Type B pancreatic cell (in vitro differentiated cells): Measurements from ENCODE around the gene DYRK1A. TPM values are rescaled to one million over a fixed set of nuclear protein-coding genes. Genes with fewer than 3 reads are reported as not detected.

Experiments used
- DNase-seq: peaks from one replicate; pipeline ENCODE4 v3.0.0; 2021; ENCODE audit warnings: mixed read lengths; ENCODE audit not compliant: unreplicated experiment; ENCODE audit errors: extremely low spot score
- H3K27ac Mint-ChIP-seq: 2 replicates; pipeline ENCODE4 v1.8.0; 2021; ENCODE audit warnings: mild to moderate bottlenecking, mixed read lengths
- H3K27me3 Mint-ChIP-seq: 2 replicates; pipeline ENCODE4 v1.8.0; 2021; ENCODE audit warnings: mixed read lengths
- H3K36me3 Mint-ChIP-seq: 2 replicates; pipeline ENCODE4 v1.8.0; 2021; ENCODE audit warnings: mixed read lengths
- H3K4me1 Mint-ChIP-seq: one replicate; pipeline ENCODE4 v1.8.0; 2021; ENCODE audit warnings: mixed read lengths; ENCODE audit not compliant: unreplicated experiment
- H3K4me3 Mint-ChIP-seq: 2 replicates; pipeline ENCODE4 v1.8.0; 2021; ENCODE audit warnings: mild to moderate bottlenecking, mixed read lengths
- H3K9me3 Mint-ChIP-seq: 2 replicates; pipeline ENCODE4 v1.8.0; 2021; ENCODE audit warnings: mixed read lengths
- CTCF ChIP-seq: fragments of 200-600 bp; sonication (generic); conservative IDR thresholded peaks from 2 replicates; pipeline ENCODE4 v1.5.0; 2021; ENCODE audit warnings: antibody characterized with exemption, mild to moderate bottlenecking
- total RNA-seq: library from RNA; stranded (reverse); gene quantifications from 2 replicates; pipeline ENCODE4 v1.2.1, GENCODE V29; 2021; ENCODE audit warnings: low replicate concordance

Gene DYRK1A
- total RNA-seq, 1 donor from 2014 or later = 70.6 TPM

- no peak for TF ChIP-seq CTCF
- Mint-ChIP-seq H3K36me3 (peaks cover 48% of the 10 kb centered on the region), H3K4me3 (no peak overlapping the region), H3K27ac (no peak overlapping the region), H3K4me1 (peaks cover 13% of the 10 kb centered on the region), H3K9me3 (no peaks in the 10 kb centered on the region), H3K27me3 (no peaks in the 10 kb centered on the region)
- no peak for DNase-seq
Measured at GRCh38 chr21:37511848-37512247, 145.3 kb downstream of the DYRK1A start.

- H3K27me3 Mint-ChIP-seq = no peaks in the 10 kb centered on the region
- no peak overlapping the region for H3K27ac Mint-ChIP-seq
- H3K4me3 Mint-ChIP-seq = no peak overlapping the region
- H3K36me3 Mint-ChIP-seq = peaks cover 61% of the 10 kb centered on the region
- H3K9me3 Mint-ChIP-seq = no peaks in the 10 kb centered on the region
- no peak for DNase-seq
- H3K4me1 Mint-ChIP-seq = peaks cover 13% of the 10 kb centered on the region
- no peak for TF ChIP-seq CTCF
Measured at GRCh38 chr21:37513383-37513782, 146.8 kb downstream of the DYRK1A start.

GRCh38 chr21:37514038-37514667, 147.6 kb downstream of the DYRK1A start:
- H3K36me3 Mint-ChIP-seq = peaks cover 64% of the 10 kb centered on the region
- H3K4me1 Mint-ChIP-seq = peaks cover 13% of the 10 kb centered on the region
- H3K27me3 Mint-ChIP-seq = no peaks in the 10 kb centered on the region
- peak overlapping the region; percentile 64 for H3K4me3 Mint-ChIP-seq
- no peaks in the 10 kb centered on the region for H3K9me3 Mint-ChIP-seq
- peak overlapping the region; percentile 87 for H3K27ac Mint-ChIP-seq
- TF ChIP-seq CTCF = no peak
- DNase-seq = no peak

GRCh38 chr21:37516998-37517397, 150.4 kb downstream of the DYRK1A start:
- H3K27ac Mint-ChIP-seq = no peak overlapping the region

GRCh38 chr21:37520801-37521200, 154.2 kb downstream of the DYRK1A start:
- H3K4me1 Mint-ChIP-seq = no peaks in the 10 kb centered on the region
- H3K9me3 Mint-ChIP-seq = no peaks in the 10 kb centered on the region
- TF ChIP-seq CTCF = no peak
- H3K36me3 Mint-ChIP-seq = peaks cover 30% of the 10 kb centered on the region
- DNase-seq = no peak
- H3K4me3 Mint-ChIP-seq = no peak overlapping the region
- H3K27ac Mint-ChIP-seq = peak overlapping the region; percentile 15
- H3K27me3 Mint-ChIP-seq = no peaks in the 10 kb centered on the region

More at GRCh38 chr21:37516998-37517397, 150.4 kb downstream of the DYRK1A start:
- Mint-ChIP-seq H3K36me3 (peaks cover 48% of the 10 kb centered on the region), H3K27me3 (no peaks in the 10 kb centered on the region), H3K9me3 (no peaks in the 10 kb centered on the region), H3K4me3 (no peak overlapping the region), H3K4me1 (peaks cover 13% of the 10 kb centered on the region)
- DNase-seq = no peak
- no peak for TF ChIP-seq CTCF

GRCh38 chr21:37521658-37522057, 155.1 kb downstream of the DYRK1A start:
- peak overlapping the region; percentile 15 for H3K27ac Mint-ChIP-seq
- H3K36me3 Mint-ChIP-seq = peaks cover 25% of the 10 kb centered on the region
- no peak for DNase-seq
- no peaks in the 10 kb centered on the region for H3K9me3 Mint-ChIP-seq
- no peak overlapping the region for H3K4me3 Mint-ChIP-seq
- no peaks in the 10 kb centered on the region for H3K27me3 Mint-ChIP-seq
- H3K4me1 Mint-ChIP-seq = no peaks in the 10 kb centered on the region
- TF ChIP-seq CTCF = no peak
